Measurements from ENCODE around the gene AP1G2.
"Not testable (repeated sequence)": the region's sequence is repeated elsewhere in the genome, so short reads cannot be mapped to it uniquely, and the experiment has no call there.

AP1G2 gene

GRCh38 chr14:23589606-23590005, 22.0 kb upstream of the AP1G2 start:
- no peak overlapping the region for H3K4me3 ChIP-seq (ENCODE audit: low read depth, low read length)
- in situ Hi-C loops (cut with HindIII; ENCODE audit: low pct_ligation_motif_present, low sequenced_read_pairs) = no loop called here
- TF ChIP-seq, protein P1, sequence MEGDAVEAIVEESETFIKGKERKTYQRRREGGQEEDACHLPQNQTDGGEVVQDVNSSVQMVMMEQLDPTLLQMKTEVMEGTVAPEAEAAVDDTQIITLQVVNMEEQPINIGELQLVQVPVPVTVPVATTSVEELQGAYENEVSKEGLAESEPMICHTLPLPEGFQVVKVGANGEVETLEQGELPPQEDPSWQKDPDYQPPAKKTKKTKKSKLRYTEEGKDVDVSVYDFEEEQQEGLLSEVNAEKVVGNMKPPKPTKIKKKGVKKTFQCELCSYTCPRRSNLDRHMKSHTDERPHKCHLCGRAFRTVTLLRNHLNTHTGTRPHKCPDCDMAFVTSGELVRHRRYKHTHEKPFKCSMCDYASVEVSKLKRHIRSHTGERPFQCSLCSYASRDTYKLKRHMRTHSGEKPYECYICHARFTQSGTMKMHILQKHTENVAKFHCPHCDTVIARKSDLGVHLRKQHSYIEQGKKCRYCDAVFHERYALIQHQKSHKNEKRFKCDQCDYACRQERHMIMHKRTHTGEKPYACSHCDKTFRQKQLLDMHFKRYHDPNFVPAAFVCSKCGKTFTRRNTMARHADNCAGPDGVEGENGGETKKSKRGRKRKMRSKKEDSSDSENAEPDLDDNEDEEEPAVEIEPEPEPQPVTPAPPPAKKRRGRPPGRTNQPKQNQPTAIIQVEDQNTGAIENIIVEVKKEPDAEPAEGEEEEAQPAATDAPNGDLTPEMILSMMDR (IDR thresholded peaks at IDR 0.05; ENCODE audit: low read depth, low read length, missing control alignments) = no peak

GRCh38 chr14:23588884-23589598, 21.4 kb upstream of the AP1G2 start:
- Histone ChIP-seq H3K4me3 (ENCODE audit: low read depth, low read length) (no peak overlapping the region), H3K36me3 (replicated peaks) (no peaks in the 10 kb centered on the region), H3K27me3 (replicated peaks) (no peaks in the 10 kb centered on the region), H3K27ac (no peak overlapping the region)
- DNase-seq = peak; percentile 91
- in situ Hi-C loops (cut with HindIII; ENCODE audit: low pct_ligation_motif_present, low sequenced_read_pairs) = no loop called here
- TF ChIP-seq, protein P1 (IDR thresholded peaks at IDR 0.05; ENCODE audit: low read depth, low read length, missing control alignments) = peak; percentile 90

More at GRCh38 chr14:23589606-23590005, 22.0 kb upstream of the AP1G2 start:
- H3K27ac ChIP-seq = no peak overlapping the region
- no peak for DNase-seq
- no peaks in the 10 kb centered on the region for H3K27me3 ChIP-seq (replicated peaks)
- H3K36me3 ChIP-seq (replicated peaks) = no peaks in the 10 kb centered on the region

DNA sequence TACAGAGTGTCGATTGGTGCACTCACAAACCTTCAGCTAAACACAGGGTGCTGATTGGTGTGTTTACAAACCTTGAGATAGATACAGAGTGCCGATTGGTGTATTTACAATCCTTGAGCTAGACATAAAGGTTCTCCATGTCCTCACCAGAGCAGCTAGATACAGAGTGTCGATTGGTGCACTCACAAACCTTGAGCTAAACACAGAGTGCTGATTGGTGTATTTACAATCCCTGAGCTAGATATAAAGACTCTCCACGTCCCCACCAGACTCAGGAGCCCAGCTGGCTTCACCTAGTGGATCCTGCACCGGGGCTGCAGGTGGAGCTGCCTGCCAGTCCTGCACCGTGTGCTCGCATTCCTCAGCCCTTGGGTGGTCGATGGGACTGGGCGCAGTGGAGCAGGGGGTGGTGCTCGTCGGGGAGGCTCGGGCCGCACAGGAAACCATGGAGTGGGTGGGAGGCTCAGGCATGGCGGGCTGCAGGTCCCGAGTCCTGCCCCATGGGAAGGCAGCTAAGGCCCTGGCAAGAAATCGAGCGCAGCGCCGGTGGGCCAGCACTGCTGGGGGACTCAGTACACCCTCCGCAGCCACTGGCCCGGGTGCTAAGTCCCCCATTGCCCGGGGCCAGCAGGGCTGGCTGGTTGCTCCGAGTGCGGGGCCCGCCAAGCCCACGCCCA, 17.1 kb upstream of the AP1G2 start:
- DNase-seq; in situ Hi-C loops (cut with HindIII; ENCODE audit: low pct_ligation_motif_present, low sequenced_read_pairs); H3K27me3 ChIP-seq (replicated peaks); H3K36me3 ChIP-seq (replicated peaks); H3K27ac ChIP-seq; H3K4me3 ChIP-seq (ENCODE audit: low read depth, low read length): not testable (repeated sequence)

GRCh38 chr14:23583761-23584526, 16.4 kb upstream of the AP1G2 start:
- DNase-seq; H3K4me3 ChIP-seq (ENCODE audit: low read depth, low read length); H3K36me3 ChIP-seq (replicated peaks); H3K27me3 ChIP-seq (replicated peaks); H3K27ac ChIP-seq; in situ Hi-C loops (cut with HindIII; ENCODE audit: low pct_ligation_motif_present, low sequenced_read_pairs): not testable (repeated sequence)

- Histone ChIP-seq H3K4me3 (ENCODE audit: low read depth, low read length) (no peak overlapping the region), H3K27ac (no peak overlapping the region), H3K36me3 (replicated peaks) (no peaks in the 10 kb centered on the region), H3K27me3 (replicated peaks) (peaks cover 15% of the 10 kb centered on the region)
- in situ Hi-C loops (cut with HindIII; ENCODE audit: low pct_ligation_motif_present, low sequenced_read_pairs) = no loop called here
- TF ChIP-seq, protein P1 (IDR thresholded peaks at IDR 0.05; ENCODE audit: low read depth, low read length, missing control alignments) = no peak
- no peak for DNase-seq
These were observed 15.5 kb upstream of the AP1G2 start for GRCh38 chr14:23582906-23583760.

- TF ChIP-seq, protein P1 (IDR thresholded peaks at IDR 0.05; ENCODE audit: low read depth, low read length, missing control alignments) = no peak
- Histone ChIP-seq H3K36me3 (replicated peaks) (no peaks in the 10 kb centered on the region), H3K27ac (no peak overlapping the region), H3K27me3 (replicated peaks) (peaks cover 35% of the 10 kb centered on the region), H3K4me3 (ENCODE audit: low read depth, low read length) (no peak overlapping the region)
- DNase-seq = no peak
- in situ Hi-C loops (cut with HindIII; ENCODE audit: low pct_ligation_motif_present, low sequenced_read_pairs) = no loop called here
These were observed 13.3 kb upstream of the AP1G2 start for GRCh38 chr14:23580948-23581281.

All from brain microvascular endothelial cell (primary cell).